GM23338 (cell line): ENCODE data around the gene GRIK2. TPM values are rescaled to one million over a fixed set of nuclear protein-coding genes. Genes with fewer than 3 reads are reported as not detected.

ENCODE experiments used
- CREB1 ChIP-seq: fragments of 250-450 bp; sonication (Bioruptor Pico); IDR thresholded peaks from 2 replicates; pipeline ENCODE4 v1.5.0; 2020; ENCODE audit warnings: low read depth, mild to moderate bottlenecking, moderate library complexity
- EZH2 ChIP-seq: fragments of 200-600 bp; sonication (generic); IDR thresholded peaks from one replicate; pipeline ENCODE4 v1.8.0; 2017; ENCODE audit warnings: antibody characterized with exemption, mild to moderate bottlenecking, low read depth; ENCODE audit not compliant: unreplicated experiment
- EZH2phosphoT487 ChIP-seq: fragments of 200-600 bp; sonication (generic); IDR thresholded peaks from one replicate; pipeline ENCODE4 v1.8.1; 2018; ENCODE audit warnings: antibody characterized with exemption; ENCODE audit not compliant: unreplicated experiment
- STAT1 ChIP-seq: IDR thresholded peaks from one replicate; pipeline ENCODE4 v1.6.1; 2016; ENCODE audit warnings: antibody characterized with exemption; ENCODE audit not compliant: unreplicated experiment
- ZNF331 ChIP-seq: fragments of 250-450 bp; sonication (Bioruptor Pico); IDR thresholded peaks from 2 replicates; pipeline ENCODE4 v1.5.0; 2020; ENCODE audit warnings: low read depth, mild to moderate bottlenecking, moderate library complexity
- polyA plus RNA-seq: library from polyadenylated mRNA; unstranded; fragments of >200 nt; fragmentation: Nextera tagmentation; extraction: Ambion mirVana; gene quantifications from 2 replicates; pipeline ENCODE4 v1.2.1, GENCODE V29; 2016
- total RNA-seq: library from RNA; depleted of rRNA; stranded (reverse); fragments of >200 nt; shearing (Covaris generic); gene quantifications from 2 replicates; pipeline ENCODE4 v1.2.3, GENCODE V29; 2014
- TF ChIP-seq, protein P1 (sequence below): fragments of 250-450 bp; sonication (Bioruptor Pico); IDR thresholded peaks from 2 replicates; pipeline ENCODE4 v1.5.0; 2020; ENCODE audit warnings: mild to moderate bottlenecking, moderate library complexity
- TF ChIP-seq, protein P2 (sequence below): IDR thresholded peaks from one replicate; pipeline ENCODE4 v1.6.1; 2018; ENCODE audit warnings: antibody characterized with exemption; ENCODE audit not compliant: unreplicated experiment

GRIK2 gene
- total and polyA plus RNA-seq, 2 experiments from 2014 or later, result 0.73 to 3.0 TPM

DNA sequence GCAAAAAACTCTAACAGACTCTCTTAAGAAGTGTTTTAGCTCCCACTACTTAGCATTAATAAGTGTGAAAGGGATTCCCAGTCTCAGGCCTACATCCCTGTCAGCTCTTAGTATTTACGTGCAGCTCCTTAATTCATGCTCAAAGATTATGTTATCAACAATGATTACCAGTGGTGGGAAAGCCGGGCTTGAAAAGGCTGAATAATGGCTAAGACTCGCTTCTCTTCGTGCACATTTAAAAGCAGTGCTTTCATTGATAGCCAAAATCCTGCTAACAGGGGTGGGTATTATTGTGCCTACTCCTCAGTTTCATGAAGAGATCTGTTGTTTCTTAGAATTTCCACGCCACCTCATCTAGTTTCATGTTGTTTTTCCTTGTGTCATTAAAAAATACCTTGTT lies 518.8 kb downstream of the GRIK2 start (continued):
- TF ChIP-seq, protein P1, sequence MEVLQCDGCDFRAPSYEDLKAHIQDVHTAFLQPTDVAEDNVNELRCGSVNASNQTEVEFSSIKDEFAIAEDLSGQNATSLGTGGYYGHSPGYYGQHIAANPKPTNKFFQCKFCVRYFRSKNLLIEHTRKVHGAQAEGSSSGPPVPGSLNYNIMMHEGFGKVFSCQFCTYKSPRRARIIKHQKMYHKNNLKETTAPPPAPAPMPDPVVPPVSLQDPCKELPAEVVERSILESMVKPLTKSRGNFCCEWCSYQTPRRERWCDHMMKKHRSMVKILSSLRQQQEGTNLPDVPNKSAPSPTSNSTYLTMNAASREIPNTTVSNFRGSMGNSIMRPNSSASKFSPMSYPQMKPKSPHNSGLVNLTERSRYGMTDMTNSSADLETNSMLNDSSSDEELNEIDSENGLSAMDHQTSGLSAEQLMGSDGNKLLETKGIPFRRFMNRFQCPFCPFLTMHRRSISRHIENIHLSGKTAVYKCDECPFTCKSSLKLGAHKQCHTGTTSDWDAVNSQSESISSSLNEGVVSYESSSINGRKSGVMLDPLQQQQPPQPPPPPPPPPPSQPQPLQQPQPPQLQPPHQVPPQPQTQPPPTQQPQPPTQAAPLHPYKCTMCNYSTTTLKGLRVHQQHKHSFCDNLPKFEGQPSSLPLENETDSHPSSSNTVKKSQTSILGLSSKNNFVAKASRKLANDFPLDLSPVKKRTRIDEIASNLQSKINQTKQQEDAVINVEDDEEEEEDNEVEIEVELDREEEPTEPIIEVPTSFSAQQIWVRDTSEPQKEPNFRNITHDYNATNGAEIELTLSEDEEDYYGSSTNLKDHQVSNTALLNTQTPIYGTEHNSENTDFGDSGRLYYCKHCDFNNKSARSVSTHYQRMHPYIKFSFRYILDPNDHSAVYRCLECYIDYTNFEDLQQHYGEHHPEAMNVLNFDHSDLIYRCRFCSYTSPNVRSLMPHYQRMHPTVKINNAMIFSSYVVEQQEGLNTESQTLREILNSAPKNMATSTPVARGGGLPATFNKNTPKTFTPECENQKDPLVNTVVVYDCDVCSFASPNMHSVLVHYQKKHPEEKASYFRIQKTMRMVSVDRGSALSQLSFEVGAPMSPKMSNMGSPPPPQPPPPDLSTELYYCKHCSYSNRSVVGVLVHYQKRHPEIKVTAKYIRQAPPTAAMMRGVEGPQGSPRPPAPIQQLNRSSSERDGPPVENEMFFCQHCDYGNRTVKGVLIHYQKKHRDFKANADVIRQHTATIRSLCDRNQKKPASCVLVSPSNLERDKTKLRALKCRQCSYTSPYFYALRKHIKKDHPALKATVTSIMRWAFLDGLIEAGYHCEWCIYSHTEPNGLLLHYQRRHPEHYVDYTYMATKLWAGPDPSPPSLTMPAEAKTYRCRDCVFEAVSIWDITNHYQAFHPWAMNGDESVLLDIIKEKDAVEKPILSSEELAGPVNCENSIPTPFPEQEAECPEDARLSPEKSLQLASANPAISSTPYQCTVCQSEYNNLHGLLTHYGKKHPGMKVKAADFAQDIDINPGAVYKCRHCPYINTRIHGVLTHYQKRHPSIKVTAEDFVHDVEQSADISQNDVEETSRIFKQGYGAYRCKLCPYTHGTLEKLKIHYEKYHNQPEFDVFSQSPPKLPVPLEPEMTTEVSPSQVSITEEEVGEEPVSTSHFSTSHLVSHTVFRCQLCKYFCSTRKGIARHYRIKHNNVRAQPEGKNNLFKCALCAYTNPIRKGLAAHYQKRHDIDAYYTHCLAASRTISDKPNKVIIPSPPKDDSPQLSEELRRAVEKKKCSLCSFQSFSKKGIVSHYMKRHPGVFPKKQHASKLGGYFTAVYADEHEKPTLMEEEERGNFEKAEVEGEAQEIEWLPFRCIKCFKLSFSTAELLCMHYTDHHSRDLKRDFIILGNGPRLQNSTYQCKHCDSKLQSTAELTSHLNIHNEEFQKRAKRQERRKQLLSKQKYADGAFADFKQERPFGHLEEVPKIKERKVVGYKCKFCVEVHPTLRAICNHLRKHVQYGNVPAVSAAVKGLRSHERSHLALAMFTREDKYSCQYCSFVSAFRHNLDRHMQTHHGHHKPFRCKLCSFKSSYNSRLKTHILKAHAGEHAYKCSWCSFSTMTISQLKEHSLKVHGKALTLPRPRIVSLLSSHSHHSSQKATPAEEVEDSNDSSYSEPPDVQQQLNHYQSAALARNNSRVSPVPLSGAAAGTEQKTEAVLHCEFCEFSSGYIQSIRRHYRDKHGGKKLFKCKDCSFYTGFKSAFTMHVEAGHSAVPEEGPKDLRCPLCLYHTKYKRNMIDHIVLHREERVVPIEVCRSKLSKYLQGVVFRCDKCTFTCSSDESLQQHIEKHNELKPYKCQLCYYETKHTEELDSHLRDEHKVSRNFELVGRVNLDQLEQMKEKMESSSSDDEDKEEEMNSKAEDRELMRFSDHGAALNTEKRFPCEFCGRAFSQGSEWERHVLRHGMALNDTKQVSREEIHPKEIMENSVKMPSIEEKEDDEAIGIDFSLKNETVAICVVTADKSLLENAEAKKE, result no peak
- TF ChIP-seq CREB1 (CRISPR knock-in tag), result no peak
- TF ChIP-seq STAT1, result no peak
- TF ChIP-seq EZH2phosphoT487, result no peak
- TF ChIP-seq, protein P2, sequence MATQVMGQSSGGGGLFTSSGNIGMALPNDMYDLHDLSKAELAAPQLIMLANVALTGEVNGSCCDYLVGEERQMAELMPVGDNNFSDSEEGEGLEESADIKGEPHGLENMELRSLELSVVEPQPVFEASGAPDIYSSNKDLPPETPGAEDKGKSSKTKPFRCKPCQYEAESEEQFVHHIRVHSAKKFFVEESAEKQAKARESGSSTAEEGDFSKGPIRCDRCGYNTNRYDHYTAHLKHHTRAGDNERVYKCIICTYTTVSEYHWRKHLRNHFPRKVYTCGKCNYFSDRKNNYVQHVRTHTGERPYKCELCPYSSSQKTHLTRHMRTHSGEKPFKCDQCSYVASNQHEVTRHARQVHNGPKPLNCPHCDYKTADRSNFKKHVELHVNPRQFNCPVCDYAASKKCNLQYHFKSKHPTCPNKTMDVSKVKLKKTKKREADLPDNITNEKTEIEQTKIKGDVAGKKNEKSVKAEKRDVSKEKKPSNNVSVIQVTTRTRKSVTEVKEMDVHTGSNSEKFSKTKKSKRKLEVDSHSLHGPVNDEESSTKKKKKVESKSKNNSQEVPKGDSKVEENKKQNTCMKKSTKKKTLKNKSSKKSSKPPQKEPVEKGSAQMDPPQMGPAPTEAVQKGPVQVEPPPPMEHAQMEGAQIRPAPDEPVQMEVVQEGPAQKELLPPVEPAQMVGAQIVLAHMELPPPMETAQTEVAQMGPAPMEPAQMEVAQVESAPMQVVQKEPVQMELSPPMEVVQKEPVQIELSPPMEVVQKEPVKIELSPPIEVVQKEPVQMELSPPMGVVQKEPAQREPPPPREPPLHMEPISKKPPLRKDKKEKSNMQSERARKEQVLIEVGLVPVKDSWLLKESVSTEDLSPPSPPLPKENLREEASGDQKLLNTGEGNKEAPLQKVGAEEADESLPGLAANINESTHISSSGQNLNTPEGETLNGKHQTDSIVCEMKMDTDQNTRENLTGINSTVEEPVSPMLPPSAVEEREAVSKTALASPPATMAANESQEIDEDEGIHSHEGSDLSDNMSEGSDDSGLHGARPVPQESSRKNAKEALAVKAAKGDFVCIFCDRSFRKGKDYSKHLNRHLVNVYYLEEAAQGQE, result no peak
- no peak for TF ChIP-seq EZH2
- no peak for TF ChIP-seq ZNF331 (CRISPR knock-in tag)
